ENCODE measurements around the gene GATA2.

The GATA2 gene

DNA sequence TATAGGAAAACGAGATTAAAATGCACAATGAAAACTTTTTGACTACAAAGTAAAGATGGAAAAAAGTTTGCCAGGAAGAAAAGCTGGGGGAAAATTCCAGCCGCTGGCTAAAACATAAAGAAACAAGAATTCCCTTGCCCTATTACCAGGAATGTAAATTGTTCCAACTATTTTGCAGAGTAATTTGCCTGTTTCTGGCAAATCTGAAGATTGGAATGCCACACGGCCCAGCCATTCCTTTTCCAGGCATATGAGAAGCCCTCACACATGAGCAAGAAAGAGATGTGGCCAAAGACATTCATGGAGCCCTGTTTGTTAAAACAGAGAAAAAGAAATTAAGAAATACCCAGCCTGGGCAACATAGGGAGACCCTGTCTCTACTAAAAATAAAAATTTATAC is 8.4 kb upstream of the GATA2 start:
- peak in 1 of 2 donors; percentile 1 for DNase-seq

DNA sequence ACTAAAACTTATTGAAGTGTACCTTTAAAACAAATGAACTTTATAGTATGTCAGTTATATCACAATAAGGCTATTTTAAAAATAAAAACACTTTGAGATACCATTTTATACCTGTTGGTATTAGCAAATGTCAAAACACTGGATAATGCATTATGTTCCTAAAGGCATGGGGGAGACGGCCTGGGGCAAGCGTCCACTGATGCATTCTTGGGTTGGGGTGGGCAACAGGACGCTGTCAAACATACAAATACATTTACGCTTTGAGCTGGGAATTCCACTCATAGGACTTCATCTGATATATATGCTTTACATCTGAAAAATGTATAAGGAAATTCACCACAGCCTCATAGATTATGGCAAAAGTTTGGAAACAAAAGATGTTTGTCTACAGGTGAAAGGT is 7.6 kb upstream of the GATA2 start:
- peak in 1 of 2 donors; percentile 0 for DNase-seq

DNA sequence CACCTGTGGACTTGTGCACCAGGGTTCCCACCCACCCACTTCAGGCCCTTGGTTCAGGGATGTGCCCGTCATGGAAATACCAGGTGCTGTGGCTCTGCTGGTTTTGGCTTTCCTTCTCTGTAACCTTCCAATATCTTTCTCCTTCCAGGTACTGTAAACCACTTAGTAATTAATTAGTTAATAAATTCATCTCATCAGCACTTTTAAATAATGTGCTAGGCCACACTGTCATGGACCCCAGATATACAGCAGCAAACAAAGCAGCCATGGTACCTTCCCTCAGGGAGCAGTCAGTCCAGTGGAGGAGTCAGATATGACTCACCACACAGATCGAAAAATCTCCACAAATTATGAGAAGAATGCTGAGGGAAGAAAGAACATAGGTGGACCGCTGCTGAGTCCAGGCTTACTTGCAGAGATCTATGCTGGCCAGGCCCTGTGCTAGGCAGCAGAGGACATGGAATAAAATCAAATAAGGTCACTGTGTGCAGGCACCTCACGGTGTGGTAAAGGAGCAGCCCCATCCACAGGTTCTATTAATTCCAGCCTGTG is 6.8 kb upstream of the GATA2 start:
- peak in 1 of 2 donors; percentile 9 for DNase-seq

DNA sequence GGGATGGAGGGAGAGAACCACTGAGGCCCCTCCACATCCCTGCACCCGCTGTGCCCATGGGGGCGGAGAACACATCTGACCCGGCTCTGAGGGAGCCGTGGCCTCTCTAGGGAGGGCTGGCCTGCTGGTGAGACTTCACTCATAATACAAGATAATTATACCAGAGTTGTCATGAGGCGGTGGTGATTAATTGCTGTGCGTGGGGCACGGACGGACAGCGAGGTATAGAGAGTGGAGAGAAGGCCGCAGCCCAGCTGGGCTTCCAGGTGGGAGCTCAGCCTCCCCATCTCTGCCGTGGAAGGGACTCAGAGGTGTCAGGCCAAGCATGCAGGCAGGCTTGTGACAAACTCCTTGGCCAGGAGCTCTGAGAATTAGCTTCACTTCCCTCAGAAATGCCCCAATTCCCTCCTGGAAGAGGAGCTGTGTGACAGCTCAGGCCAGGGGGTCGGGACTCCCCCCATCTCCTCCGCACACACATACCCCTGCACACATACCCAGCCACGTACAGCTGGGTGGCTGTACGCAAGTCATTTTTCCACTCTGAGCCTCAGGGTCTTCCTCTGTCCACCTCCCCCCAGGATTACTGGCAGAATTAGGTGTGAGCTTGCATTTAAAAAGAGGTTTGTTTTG is 6.0 kb upstream of the GATA2 start:
- peak in 1 of 2 donors; percentile 6 for DNase-seq

DNA sequence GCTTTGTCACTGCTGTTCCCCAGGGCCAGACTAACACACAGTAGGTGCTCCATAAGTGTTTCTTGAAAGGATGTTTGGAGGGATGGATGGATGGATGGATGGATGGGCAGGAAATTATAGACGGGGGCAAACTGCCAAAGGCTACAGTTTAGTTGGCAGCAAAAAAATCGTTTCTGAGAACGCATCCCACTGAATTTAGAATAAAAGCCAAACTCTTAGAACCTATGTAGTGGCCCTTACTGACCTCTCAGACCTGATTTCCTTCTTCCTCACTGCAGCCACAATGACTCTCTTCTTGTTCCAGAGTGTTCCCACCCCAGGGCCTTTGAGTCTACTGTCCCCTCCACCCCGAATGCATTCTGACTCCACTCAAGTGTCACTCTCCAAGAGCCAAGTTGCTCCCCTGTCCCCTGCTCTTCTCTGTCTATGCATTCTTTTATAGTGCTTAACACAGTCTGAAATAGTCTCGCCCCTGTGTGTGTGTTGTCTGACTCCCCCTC is 5.2 kb upstream of the GATA2 start:
- DNase-seq: no peak

DNA sequence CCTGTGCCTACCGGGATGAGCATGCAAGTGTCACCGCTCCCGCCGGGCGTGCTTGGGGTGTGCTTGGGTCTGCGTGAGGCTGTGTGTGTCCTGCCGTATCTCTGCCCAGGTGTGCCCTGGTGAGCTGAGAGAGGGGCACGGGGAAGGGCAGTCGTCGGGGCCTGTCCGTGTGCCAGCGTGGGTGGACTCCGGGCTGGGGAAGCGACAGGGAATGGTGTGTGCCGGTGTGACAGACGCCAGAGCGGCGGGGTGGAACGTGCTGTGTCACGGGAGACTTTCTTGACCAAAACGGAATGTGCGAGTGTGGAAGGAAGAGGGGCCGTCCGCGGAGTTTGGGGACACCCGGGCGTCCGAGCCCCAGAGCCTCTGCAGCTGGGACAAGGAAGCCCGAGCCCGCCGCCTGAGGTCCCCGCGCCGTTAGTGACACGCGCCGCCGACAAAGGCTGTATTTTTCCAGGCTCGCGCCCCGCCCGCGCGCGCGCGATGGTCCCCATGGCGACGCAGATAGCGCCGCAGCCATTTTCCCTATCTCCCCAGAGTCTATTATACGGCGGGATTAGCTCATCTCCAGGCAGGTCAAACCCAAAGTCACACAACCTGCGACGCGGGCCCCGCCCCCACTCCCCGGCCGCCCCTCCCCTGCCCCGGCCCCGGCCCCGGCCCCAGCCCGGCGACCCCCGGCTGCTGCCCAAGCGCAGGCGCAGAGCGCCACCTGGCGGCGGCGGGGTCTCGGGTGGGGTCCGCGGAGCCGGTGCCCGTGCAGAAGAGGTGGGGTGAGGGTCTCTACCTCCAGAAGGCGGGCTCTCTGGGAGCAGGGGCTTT is 4.5 kb upstream of the GATA2 start:
- peak; percentile 41 to 56 for DNase-seq

DNA sequence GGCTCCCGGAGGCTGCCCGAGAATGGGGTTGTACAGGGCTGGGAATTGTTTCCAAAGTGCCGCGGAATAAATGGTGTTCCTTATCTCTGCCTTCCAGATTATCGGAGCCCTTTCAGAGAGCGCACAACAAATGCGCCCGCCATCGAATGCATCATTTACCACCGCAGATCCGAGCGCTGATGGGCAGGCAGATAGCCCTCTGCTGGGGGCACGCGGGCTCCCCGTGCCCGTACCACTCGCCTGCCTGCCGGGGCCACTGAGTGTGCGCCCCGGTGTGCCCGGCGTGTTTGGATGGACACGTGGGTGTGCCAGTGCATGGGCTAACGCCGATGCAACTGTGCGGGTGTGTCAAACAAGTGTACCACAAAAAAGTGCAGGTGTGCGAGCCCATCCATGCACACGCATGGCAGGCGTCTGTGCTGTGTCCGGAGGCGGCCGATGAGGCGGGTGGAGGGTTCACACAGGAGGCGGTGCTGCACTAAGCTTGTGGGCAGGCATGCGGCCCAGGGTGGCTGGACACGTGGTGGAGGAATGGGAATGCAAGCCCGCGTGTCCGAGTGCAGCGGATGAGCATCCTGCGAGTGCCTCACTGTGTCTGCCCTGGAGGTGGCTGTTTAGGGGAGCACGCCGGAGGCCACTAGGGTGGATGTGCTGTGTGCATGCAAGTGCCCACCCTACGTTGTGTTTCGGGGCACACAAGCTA is 3.8 kb upstream of the GATA2 start:
- peak in 1 of 2 donors; percentile 8 for DNase-seq

DNA sequence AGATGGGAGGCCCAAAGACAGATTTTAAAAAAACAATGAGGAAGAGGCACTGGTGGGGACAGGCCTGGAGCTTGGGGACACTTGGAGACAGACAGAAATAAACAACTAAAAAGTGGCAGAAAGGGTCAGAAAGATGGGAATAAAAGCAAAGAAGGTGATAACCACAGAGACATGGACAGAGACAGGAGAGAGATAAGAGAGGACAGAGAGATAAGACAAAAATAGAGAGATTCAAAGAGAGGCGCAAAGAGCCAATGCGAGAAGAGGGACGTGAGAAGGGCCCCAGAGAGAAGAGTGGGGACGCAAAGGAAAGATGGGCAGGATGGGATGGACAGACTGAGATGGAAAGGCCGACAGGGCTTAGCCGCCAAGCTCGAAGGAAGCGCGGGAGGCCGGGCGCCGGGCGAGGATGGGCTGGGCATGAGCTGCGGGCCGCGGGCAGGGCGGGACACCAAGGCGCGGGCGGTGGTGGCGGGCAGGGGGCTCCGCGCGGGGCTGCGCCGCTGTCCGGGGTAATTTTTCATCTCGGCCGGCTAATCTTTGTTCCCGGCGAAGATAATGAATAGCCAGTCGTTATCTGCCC is 3.1 kb upstream of the GATA2 start:
- DNase-seq: peak in 1 of 2 donors; percentile 4

DNA sequence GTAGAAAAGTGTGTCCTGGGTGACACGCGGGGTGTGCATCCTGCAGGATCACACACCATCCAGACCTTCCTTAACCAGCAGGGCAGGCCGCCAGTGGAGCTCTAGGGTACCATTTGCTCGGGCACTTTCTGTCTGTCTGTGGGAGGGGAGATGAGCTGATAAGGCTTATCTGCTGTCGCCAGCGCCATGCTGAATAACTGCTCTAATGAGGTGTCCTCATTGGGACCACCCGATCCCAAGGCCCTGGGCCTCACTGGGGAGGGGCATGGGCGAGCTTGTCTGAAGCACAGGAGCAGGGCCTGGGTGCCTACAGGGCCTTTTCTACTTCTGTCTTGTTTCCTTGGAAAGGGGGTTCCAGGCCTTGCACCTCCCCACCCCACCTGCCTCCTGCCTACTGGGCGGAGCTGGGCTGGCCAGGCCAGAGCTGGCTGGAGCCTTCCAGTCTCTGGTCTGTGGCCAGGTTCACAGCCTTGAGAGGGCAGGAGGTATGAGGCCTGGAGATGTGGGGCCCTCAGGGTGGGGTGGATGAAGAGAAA is 2.5 kb upstream of the GATA2 start:
- peak in 1 of 2 donors; percentile 9 for DNase-seq

DNA sequence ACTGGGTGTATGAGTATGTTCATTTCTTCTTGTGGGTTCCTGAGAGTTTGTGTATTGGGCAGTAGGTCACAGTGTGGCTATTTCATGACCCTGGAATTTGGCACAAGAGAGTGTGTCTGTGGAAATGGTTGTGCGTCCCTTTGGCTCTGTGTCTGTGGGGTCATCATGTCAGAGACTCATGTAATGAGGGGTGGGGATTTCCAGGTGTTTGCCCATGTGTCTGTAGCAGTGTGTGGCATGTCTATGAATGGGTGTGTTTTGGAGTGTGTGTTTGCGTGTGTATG is 1.3 kb upstream of the GATA2 start:
- no peak for DNase-seq

DNA sequence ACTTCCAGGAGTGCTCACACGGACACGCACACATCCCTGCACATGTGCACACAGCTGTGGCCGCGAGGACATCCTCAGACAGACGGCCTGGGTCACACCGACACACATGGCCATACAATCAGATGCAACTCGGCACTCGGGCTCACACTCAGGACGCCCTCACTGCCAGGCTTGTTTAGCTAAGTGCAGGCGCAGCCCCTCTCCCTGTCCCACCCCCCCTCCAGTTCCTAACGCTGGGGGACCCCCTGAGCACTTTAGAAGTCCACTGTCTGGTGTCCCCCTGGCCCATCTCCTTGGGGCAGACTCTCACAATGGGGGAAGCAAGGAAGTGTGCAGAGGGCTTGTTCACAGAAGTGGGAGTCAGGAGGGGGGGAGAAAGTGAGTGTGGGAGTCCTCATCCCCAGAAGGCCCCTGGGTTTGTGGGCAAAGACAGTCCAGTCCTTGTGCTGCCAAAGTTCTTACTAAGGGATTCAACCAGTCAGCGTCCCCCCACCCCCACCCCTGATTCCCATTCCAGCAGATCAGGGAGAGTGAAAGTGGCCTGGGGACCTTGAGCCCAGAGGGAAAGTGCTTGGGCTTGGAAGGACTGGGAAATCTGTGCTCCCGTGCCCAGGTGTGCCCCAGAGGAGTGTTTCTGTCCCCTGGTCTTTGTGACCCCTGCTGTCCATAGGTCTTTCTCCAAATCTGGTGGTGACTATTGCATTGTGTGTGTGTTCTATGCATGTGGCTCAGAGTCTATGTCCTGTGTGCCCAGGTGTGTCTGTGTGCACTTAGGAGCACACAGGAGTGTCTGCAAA is 767 bp upstream of the GATA2 start:
- DNase-seq: peak in 1 of 2 donors; percentile 4

DNA sequence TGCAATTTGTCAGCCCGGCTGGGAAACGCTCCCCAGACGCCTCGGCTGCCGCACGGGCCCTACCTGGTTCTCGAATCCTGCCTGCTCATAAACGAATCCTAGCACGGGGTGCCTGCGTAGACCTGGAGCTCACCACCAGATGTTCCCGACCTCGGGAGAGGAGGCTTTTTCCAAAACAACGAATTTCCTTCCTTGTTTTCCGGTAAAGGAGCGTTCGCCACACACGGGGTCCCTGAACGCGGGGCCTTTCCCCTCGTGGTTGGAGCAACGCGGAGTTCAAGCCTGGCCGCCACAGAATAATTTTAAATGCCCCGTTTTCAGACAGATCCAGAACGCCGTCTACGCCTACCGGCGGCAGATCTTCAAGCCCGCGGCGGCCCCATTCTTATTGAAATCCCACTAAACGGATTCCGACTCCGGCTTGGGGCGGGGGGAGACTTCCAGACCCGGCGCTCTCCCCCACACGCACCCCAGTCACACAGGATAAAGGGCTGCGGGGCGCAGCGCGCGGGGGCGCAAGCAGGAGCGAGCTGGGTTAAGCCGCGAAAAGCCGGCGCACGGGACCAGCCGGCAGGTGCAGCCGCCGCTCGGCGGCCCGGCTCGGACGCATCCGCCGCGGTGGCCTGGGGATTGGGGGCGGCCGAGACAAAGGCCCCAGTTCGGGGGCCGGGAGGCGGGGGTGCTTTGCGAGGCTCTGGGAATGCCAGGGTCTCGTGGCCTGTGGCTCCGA is 895 bp downstream of the GATA2 start:
- DNase-seq: peak; percentile 6 to 20

DNA sequence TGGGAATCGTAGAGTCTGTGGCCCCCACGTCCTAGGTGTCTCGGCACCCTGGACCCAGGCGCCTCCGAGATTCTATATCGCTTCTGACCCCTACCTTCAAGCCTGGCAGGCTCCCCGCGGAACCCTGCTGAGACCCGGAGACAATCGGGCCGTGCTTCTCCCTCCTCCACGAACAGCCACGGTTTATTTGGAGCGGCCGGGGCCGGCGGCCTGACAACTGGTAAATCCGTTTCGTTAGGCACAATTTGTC is 1.4 kb downstream of the GATA2 start:
- no peak for DNase-seq

DNA sequence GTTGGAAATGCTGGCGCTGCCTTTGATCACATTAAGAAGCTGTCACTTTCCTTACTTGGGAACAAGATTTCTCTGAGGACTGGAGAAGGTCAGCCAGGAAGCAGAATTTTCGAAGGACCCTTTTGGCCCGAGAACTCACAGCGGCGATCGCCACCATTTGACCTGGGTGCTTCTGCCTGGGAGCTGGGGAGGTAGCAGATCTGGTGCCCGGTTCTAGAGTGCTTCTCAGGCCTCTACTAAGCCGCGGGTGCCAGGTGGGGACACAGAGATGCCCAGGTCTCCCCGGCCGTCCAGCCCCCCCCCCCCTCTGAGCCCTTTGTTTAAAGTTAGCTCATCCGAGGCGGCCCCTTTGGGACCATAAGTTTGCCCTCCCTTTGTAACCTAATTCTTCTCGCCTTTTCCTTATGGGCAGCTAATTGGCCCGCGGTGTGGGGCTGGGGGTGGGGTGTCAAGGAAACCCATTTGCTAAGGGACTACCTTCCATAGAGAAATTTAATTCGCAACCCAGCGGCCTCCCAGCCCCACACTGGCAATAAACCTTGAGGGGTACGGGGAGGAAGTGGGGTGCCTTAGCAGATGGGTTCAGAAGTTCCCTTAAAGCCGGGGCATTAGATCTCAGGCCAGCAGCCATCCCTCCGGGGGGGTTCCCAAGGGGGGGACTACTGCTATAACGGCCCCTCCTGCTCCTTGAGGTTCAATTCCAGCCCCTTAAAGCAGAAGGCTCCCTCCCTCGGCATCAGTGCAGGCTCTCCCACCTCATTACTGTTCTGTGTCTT is 1.9 kb downstream of the GATA2 start:
- peak in 1 of 2 donors; percentile 10 for DNase-seq

DNA sequence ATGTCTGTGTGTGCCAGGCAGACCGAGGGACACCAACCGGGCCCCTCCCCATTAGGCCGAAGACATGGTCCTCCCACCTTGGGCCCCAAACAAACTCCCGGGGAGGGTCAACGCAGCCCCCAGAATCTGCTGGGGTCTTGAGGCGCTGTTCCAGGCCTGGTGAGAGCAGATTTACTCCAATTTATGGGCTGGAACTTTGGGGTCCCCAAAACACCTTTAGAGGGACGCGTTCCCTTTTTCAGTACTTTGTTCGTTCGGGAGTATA is 2.4 kb downstream of the GATA2 start:
- no peak for DNase-seq

DNA sequence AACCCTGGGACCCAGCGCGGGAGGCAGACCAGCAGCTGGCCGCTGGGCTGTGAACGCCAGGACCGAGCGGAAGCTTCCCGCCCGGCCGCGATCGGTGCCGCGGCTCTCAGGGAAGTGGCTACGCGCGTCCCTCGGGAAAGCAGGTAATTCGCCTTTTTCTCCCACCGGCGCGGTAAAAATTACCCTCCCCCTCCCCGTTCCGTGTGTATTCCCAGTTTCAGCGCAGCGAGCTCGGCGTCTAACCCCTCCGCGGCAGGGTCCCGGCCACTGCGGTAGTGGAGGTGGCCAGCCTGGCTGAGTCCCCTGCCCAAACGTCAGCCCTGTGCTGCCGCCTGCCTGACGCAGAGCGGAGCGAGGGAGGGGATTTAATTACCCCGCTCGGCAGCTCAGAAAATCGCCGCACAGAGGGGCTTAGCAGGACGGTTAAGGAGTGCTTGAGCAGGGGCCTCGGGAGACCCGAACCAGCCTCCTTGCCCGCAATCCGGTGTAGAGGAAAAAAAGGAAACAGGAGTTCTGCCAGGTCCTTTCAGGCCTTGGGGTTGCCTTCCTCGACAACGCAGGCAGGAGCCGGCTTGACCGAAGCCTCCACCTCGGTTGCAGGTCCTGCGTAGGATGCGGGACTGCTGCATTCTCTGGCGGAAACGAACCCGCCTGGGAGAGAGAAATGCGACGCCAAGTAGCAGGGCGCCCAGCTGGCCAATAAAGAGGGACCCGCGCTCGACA is 2.9 kb downstream of the GATA2 start:
- DNase-seq: no peak

DNA sequence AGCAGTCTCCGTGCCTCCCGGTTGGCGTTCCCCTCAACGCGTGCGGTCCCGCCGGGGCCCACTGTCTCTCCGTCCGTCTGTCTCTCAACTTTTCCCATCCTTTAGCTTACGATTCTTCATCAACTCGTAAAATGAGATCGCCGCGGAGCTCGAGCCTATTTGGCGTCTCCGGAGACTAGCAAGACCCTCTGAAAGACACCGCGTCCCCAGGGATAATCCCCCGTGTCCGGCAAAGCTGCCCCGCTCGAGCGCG is 3.4 kb downstream of the GATA2 start:
- DNase-seq: no peak

DNA sequence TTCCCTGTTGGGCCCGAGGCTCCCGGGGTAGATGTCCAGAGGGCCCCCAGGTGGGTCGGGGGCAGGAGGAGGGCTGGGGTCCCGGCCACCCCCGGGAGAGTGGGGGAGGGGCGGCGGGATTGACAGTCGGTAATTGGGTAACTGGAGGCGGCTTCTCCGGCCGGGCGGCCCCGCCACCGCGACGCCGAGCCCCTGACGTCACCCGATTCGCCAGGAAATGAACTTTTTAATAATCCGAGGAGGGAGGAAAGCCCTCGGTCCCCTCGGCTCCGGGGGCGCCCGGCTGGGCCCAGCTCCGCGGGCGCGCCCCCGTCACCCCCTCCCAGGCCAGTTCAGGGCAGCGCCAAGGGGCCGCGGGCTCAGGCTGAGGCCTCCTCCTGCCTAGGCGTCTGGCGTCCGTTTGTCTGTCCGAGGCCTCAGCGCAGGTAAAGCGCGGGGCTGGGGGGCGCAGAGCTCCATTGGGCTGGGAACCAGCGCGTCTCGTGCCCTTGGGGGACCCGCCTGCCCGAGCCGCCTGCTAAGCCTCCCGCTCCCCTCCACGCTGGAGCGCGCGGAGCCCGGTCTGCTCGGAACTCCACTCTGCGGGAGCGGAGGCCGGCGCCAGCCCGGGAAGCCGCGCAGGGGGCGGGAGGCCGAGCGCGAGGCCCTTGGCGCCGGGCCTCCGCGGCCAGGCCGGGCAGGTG is 3.9 kb downstream of the GATA2 start:
- DNase-seq: peak; percentile 26 to 39

DNA sequence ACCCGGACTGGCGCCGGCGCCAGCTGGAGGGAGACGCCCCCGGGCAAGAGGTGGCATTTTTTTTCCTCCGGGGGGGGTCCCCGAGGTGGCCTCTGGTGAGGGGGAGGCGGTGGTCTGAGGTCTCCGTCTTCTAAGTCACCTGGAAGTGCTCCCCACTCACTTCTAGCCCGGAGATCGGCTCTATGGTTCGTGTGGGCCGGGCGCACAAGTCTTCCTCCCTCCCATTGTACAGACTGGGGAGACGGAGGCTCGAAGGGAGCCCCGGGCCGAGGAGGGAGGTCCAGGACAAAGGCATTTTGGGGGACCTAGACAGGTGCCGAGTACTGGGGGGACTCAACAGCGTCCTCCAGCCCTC is 4.4 kb downstream of the GATA2 start:
- DNase-seq: no peak

All from CD4-positive, alpha-beta T cell treated with Interleukin-4 for 1 hour (primary cell).